IPS DF 6.9 (cell line): ENCODE measurements around the gene TMEM169.
A peak's percentile ranks its signal among the peaks of the same experiment; 100 is the strongest.

Experiments
- DNase-seq: peaks from one replicate; pipeline ENCODE4 v3.0.0-alpha.2; 2013; ENCODE audit warnings: low read depth, low spot score
- H3K27ac ChIP-seq: one replicate; pipeline ENCODE4 v1.5.1; 2013; ENCODE audit warnings: low read length, control low read depth
- H3K27me3 ChIP-seq: 2 replicates; pipeline ENCODE4 v1.6.1; 2013; ENCODE audit warnings: mild to moderate bottlenecking, low read length; ENCODE audit not compliant: control insufficient read depth, insufficient read depth
- H3K36me3 ChIP-seq: 2 replicates; pipeline ENCODE4 v1.6.1; 2013; ENCODE audit warnings: low read length; ENCODE audit not compliant: control insufficient read depth, insufficient read depth
- H3K4me1 ChIP-seq: 2 replicates; pipeline ENCODE4 v1.6.1; 2013; ENCODE audit warnings: low read length; ENCODE audit not compliant: control insufficient read depth, insufficient read depth
- H3K4me3 ChIP-seq: 2 replicates; pipeline ENCODE4 v1.5.1; 2013; ENCODE audit warnings: mild to moderate bottlenecking, low read length
- H3K9me3 ChIP-seq: 2 replicates; pipeline ENCODE4 v1.6.1; 2013; ENCODE audit warnings: low read length, inconsistent platforms; ENCODE audit not compliant: control insufficient read depth, insufficient read depth
- WGBS: extraction: QIAGEN DNeasy Blood & Tissue Kit; methylation state at CpG from one replicate; pipeline ENCODE4 v1.1.7; 2013; ENCODE audit warnings: mixed read lengths, missing lambda C conversion rate; ENCODE audit not compliant: insufficient read length, insufficient coverage; 5-methylcytosine and 5-hydroxymethylcytosine counted together

The TMEM169 gene, protein sequence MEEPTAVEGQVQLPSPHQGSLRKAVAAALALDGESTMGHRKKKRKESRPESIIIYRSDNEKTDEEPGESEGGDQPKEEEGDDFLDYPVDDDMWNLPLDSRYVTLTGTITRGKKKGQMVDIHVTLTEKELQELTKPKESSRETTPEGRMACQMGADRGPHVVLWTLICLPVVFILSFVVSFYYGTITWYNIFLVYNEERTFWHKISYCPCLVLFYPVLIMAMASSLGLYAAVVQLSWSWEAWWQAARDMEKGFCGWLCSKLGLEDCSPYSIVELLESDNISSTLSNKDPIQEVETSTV

DNA sequence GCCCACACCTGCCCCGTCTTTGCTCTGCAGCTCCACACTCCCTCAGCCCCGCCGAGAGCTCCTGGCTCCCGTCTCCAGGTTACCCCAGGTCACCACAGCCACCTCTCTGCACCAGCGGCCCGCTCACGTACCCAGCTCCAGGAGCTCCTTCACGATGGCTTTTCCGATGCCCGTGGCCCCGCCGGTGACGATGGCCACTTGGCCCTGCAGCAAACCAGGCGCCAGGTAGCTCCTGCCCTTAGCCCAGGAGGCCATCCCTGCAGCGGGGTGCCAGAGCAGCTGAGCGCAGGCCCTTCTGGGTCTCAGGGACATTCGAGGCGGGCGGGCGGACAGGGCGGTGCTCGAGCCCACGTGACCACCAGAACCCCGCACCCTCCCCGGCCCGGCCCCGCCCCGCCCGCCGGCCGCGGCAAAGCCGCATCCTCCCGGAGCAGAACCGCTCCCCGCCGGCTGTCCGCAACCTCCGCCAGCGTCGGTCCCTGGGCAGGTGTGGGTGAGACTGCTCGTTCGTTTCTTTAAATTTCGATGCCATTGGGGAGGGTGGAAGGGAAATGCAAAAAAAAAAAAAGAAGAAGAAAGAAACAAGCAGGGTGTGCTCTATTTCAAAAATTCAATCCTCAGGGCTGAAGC, at the start of gene TMEM169, which contains the start of gene PECR:
TSS of gene TMEM169 (plus strand) at position 433 of the 630 bp plus-strand sequence. CDS start 14,045 bp downstream, outside the sequence.
TSS of gene PECR (minus strand) at position 323 of the 630 bp plus-strand sequence. CDS start at position 255, 68 bp downstream.
- Histone ChIP-seq H3K27me3 (no peaks in the 10 kb centered on the region), H3K4me1 (peaks cover 7% of the 10 kb centered on the region), H3K27ac (no peak within 1 kb of the TSS), H3K4me3 (peak within 1 kb of the TSS; percentile 84), H3K9me3 (no peaks in the 10 kb centered on the region), H3K36me3 (no peaks in the 10 kb centered on the region)
- WGBS = no CpG with 5 or more reads among the region's 44 CpGs
- DNase-seq = peak; percentile 58

DNA sequence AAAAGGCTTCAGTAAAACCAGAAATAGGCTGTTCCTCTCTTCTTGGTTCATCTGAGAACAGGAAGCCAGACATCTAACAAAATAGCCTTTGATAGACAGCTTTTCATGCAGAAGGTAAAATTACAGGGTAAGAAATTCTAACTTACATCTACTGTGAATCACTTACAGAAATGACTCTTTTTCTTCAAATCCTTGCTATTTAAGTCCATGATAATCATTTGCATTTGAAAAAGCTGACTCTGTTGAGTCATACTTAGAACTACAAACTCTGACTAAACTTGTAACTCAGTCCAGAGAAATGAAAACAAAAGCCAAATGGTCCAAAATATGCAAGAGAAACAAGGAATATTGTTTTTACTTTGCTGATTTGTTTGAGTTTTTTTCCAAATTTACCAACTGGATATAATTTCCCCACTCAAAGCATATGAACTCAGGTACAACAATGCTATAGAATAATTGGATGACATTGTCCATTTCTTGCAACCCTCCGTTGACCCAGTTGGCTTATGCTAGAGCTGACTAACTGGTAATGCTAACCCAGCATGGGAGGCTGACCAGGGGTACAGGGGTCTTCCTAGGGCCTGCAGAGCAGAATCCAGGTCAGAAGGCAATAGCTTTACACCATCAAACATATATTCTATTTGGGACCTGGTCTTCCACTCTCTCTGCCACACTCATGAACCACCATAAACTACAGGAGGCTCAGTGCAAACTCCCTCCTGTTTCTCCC, 49.6 kb upstream of the TMEM169 start:
- Histone ChIP-seq H3K4me1 (no peaks in the 10 kb centered on the region), H3K27ac (no peak overlapping the region), H3K27me3 (no peaks in the 10 kb centered on the region), H3K9me3 (no peaks in the 10 kb centered on the region), H3K4me3 (no peak overlapping the region), H3K36me3 (no peaks in the 10 kb centered on the region)
- no CpG with 5 or more reads among the region's 1 CpG for WGBS
- DNase-seq = no peak

DNA sequence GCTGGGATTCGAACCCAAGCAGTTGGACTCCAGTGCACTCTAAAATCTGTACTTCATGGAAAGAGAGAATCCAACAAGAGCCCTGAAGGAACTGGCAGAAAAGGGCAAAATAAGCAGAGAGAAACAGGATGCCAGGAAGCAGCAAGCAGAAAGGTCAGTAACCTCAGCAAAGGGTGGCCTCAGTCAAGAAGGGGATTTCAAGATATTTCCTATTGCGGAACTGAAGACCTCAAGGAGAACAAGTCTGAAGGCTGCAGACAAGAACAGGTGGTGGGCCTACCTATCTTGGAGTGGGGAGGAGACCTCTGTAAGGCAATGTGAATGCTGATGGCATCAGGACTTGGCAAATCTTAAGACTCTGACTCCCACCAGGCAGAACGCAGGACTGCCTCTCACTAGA, 48.3 kb upstream of the TMEM169 start:
- no peaks in the 10 kb centered on the region for H3K4me1 ChIP-seq
- H3K36me3 ChIP-seq = no peaks in the 10 kb centered on the region
- H3K27ac ChIP-seq = no peak overlapping the region
- no peaks in the 10 kb centered on the region for H3K27me3 ChIP-seq
- H3K9me3 ChIP-seq = no peaks in the 10 kb centered on the region
- no CpG with 5 or more reads among the region's 3 CpGs for whole genome bisulfite sequencing
- DNase-seq = no peak
- no peak overlapping the region for H3K4me3 ChIP-seq

DNA sequence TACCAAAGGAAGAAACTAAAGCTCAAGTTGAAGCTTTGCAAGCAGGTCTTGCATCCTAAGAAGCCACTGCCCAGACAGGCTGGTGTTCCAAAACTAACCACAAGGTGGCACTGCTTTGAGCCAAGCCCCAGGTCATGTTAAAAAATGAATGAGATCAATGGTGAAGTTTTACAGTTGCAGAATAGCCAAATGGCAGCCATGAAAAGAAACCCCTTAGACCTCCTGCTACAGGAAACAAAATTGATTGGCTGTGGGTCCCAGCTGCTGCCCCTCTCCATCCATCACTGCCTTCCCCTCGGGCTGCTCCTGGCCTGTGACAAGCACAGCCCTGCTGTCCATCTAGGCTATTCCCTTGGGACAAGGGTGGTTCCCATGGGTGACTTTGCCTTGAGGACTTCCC, 47.7 kb upstream of the TMEM169 start:
- no CpG with 5 or more reads among the region's 1 CpG for WGBS
- H3K9me3 ChIP-seq = no peaks in the 10 kb centered on the region
- H3K4me1 ChIP-seq = no peaks in the 10 kb centered on the region
- no peak overlapping the region for H3K4me3 ChIP-seq
- peak; percentile 71 for DNase-seq
- H3K36me3 ChIP-seq = no peaks in the 10 kb centered on the region
- H3K27ac ChIP-seq = no peak overlapping the region
- H3K27me3 ChIP-seq = no peaks in the 10 kb centered on the region

DNA sequence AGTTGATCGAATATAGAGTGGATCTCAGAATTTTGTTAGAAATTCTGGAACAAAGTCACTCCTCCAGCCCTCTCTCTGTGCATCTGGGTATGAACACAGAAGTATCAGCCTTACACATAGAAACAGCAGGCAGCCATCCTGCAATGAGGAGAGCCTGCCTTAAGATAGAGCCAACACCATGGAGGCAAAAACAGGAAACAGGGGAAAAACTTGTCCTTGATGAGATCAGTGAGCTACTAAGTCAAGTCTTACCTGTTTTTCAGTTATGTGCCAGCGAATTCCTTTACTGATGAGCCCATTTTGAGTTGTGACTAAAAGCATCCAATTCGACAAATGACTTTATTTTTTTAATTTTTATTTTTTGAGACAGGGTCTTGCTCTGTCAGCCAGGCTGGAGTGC, 41.8 kb upstream of the TMEM169 start:
- H3K27me3 ChIP-seq = no peaks in the 10 kb centered on the region
- H3K4me3 ChIP-seq = no peak overlapping the region
- H3K4me1 ChIP-seq = no peaks in the 10 kb centered on the region
- no peak for DNase-seq
- no peak overlapping the region for H3K27ac ChIP-seq
- no CpG with 5 or more reads among the region's 3 CpGs for WGBS
- H3K36me3 ChIP-seq = no peaks in the 10 kb centered on the region
- H3K9me3 ChIP-seq = no peaks in the 10 kb centered on the region

DNA sequence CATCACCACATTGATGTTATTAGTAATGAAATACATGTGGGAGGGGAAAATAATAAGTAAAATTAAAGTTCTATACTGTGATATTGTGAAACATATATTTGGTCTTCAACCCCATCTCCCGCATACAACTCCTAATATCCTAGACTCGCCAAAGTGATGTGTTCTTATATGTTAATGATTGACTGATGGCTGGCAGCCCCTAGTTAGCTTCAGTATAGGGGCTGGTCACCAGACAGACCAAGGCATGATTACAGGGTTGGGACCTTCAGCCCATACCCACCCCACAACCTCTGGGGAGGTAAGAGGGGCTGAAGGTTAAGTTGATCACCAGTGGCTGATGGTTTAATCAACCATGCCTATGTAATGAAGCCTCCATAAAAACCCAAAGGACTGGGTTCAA, 40.3 kb upstream of the TMEM169 start:
- Histone ChIP-seq H3K4me1 (no peaks in the 10 kb centered on the region), H3K27ac (no peak overlapping the region), H3K4me3 (no peak overlapping the region), H3K36me3 (no peaks in the 10 kb centered on the region), H3K9me3 (no peaks in the 10 kb centered on the region), H3K27me3 (no peaks in the 10 kb centered on the region)
- WGBS = no CpG with 5 or more reads among the region's 2 CpGs
- DNase-seq = no peak

DNA sequence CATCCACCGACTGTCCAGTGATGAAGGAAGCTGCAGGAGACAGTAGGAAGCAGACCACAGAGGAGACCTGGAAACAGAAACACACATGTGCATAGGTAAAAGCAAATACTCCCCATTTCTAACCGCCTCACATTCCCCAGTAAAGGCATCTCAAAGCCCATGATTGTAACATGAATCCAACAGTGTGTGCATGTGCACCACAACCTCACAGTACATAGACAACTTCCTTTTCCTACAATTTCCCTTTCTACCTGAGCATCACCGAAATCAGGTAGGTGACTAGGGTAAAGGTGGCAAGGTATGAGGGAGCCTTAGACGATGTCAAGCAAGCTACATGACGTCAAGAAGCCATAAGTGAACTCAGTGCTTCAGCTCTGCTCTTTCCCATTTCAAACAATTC, 37.8 kb upstream of the TMEM169 start:
- Histone ChIP-seq H3K27ac (no peak overlapping the region), H3K4me3 (no peak overlapping the region), H3K27me3 (no peaks in the 10 kb centered on the region), H3K36me3 (no peaks in the 10 kb centered on the region), H3K9me3 (no peaks in the 10 kb centered on the region), H3K4me1 (no peaks in the 10 kb centered on the region)
- no peak for DNase-seq
- no CpG with 5 or more reads among the region's 5 CpGs for WGBS

DNA sequence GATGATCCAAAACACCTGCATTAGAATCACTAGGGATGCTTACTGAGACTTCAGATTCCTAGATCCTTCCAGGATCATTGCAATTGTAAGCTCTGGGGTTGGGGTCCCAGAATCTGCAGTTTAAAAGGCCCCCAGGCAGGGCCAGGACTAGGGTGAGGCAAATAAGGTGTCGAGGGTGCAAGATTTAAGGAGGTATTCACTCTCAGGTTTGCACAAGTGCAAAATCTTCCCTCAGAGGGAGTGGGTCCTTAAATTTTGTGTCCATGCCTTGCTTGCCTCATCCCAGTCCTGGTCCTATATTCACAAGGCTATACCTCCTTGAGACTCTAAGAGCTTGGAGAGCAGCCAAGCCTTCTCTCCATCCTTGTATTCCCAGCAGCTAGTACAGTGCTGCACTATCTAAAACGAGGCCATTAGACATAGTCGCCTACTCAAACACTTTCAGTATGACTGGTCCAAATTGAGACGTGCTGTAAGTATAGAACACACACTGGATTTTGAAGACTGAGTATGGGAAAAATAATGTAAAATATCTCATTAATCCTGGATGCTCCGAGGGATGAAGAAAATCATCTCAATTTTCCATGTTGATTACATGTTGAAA, 36.7 kb upstream of the TMEM169 start:
- no peaks in the 10 kb centered on the region for H3K27me3 ChIP-seq
- no peaks in the 10 kb centered on the region for H3K9me3 ChIP-seq
- WGBS = no CpG with 5 or more reads among the region's 5 CpGs
- no peak for DNase-seq
- no peaks in the 10 kb centered on the region for H3K4me1 ChIP-seq
- H3K4me3 ChIP-seq = no peak overlapping the region
- no peaks in the 10 kb centered on the region for H3K36me3 ChIP-seq
- H3K27ac ChIP-seq = no peak overlapping the region

DNA sequence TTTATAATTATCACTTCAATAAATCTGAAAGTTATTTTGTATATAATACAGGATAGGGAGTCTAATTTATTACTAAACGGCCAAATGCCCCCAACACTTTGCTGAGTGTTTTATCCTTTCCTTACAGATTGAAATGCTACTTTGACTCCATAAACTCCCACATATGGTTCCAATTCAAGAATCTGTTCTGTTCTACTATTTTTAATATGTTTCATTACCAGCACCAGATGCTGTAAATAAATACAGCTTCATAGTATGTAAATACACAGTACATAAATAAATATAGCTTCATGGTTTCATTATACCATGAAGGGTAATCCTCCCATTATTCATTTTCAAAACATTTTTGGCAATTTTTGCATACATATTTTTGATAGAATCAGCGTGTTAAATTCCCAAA, 34.3 kb upstream of the TMEM169 start:
- WGBS = no CpG with 5 or more reads among the region's 2 CpGs
- DNase-seq = no peak
- H3K9me3 ChIP-seq = no peaks in the 10 kb centered on the region
- H3K27me3 ChIP-seq = no peaks in the 10 kb centered on the region
- no peaks in the 10 kb centered on the region for H3K36me3 ChIP-seq
- no peaks in the 10 kb centered on the region for H3K4me1 ChIP-seq
- no peak overlapping the region for H3K4me3 ChIP-seq
- H3K27ac ChIP-seq = no peak overlapping the region

DNA sequence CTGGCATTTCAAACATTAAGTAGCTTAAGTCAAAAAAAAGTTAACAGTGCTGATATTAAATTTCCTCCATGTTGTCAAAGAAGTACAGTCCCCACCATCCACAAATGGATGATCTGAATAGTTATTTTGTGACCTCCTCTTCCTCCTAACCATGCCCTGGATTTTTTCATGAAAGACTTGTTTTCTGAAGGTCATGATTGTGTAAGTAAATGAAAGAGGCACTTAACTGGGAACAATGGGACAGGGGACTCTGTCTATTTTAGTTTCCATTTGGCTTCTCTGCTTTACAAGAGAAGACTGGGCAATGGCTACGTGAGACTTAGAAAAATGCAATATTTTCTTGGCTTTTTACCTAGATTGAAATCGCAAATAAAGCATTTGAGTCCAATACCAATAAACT, 32.3 kb upstream of the TMEM169 start:
- Histone ChIP-seq H3K9me3 (no peaks in the 10 kb centered on the region), H3K27me3 (no peaks in the 10 kb centered on the region), H3K4me1 (no peaks in the 10 kb centered on the region), H3K27ac (no peak overlapping the region), H3K4me3 (no peak overlapping the region), H3K36me3 (no peaks in the 10 kb centered on the region)
- no CpG with 5 or more reads among the region's 2 CpGs for WGBS
- no peak for DNase-seq
